GM18870 (cell line): Measurements from ENCODE around the gene MTG1.

Experiments
- ATAC-seq: cut with Tn5 transposase; IDR thresholded peaks from one replicate; pipeline ENCODE4 v1.9.1; 2021; ENCODE audit warnings: moderate library complexity; ENCODE audit not compliant: unreplicated experiment

MTG1 gene

GRCh38 chr10:133444342-133445267, 50.6 kb downstream of the MTG1 start:
- ATAC-seq, result no peak

- ATAC-seq, result no peak
Measured at GRCh38 chr10:133445268-133445732, 51.3 kb downstream of the MTG1 start.

- no peak for ATAC-seq
Measured at GRCh38 chr10:133445751-133446708, 52.1 kb downstream of the MTG1 start.

- no peak for ATAC-seq
Measured at GRCh38 chr10:133446979-133447378, 53.0 kb downstream of the MTG1 start.

GRCh38 chr10:133448120-133448519, 54.2 kb downstream of the MTG1 start:
- ATAC-seq, result no peak

GRCh38 chr10:133451346-133451745, 57.4 kb downstream of the MTG1 start:
- no peak for ATAC-seq

GRCh38 chr10:133452453-133452852, 58.5 kb downstream of the MTG1 start:
- no peak for ATAC-seq

- ATAC-seq, result no peak
Measured at GRCh38 chr10:133453516-133454203, 59.7 kb downstream of the MTG1 start, which contains the start of gene SCART1. TSS of gene SCART1 (plus strand) at chr10:133453945. CDS start at chr10:133453998, 53 bp downstream.

GRCh38 chr10:133454204-133454893, 60.4 kb downstream of the MTG1 start:
- no peak for ATAC-seq

- no peak for ATAC-seq
Measured at GRCh38 chr10:133455196-133455595, 61.2 kb downstream of the MTG1 start.

- no peak for ATAC-seq
Measured at GRCh38 chr10:133455611-133456031, 61.7 kb downstream of the MTG1 start.

- no peak for ATAC-seq
Measured at GRCh38 chr10:133456041-133456951, 62.3 kb downstream of the MTG1 start.

GRCh38 chr10:133457100-133457841, 63.3 kb downstream of the MTG1 start:
- ATAC-seq, result no peak

GRCh38 chr10:133458021-133458709, 64.2 kb downstream of the MTG1 start:
- no peak for ATAC-seq

- no peak for ATAC-seq
Measured at GRCh38 chr10:133458710-133459453, 64.9 kb downstream of the MTG1 start.

- ATAC-seq, result no peak
Measured at GRCh38 chr10:133459454-133460207, 65.7 kb downstream of the MTG1 start.
